NT2/D1 (cell line): ENCODE data around the gene PCSK2.

ENCODE experiments used
- YY1 ChIP-seq: IDR thresholded peaks from 2 replicates; pipeline ENCODE4 v1.6.1; 2011; ENCODE audit not compliant: insufficient read length, insufficient read depth
- ZNF274 ChIP-seq: IDR thresholded peaks from 2 replicates; pipeline ENCODE4 v1.6.1; 2011; ENCODE audit warnings: mild to moderate bottlenecking, low read depth, low read length

DNA sequence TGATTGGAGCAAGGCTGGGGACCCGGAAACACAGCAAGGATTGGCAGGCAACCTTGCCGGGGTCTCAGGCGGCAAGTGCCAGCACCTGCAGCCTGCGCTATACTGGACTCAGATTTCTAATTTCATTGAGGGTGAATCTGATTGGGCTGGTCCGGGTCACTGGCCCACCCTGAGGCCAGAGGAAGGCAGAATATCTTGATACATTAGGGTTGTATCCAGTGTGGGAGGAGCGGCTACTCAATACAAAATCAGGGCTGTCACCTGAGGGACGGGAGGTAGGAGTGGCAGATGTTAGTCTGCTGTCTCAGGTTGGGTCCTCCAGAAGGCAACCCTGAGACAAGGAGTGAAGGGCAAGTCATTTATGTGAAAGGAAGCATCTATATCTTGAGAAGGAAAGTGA, 263.7 kb downstream of the PCSK2 start:
- TF ChIP-seq ZNF274 (no peak), YY1 (no peak)
